IMR-90 (cell line): ENCODE results near the gene HMG20A. TPM values are rescaled to one million over a fixed set of nuclear protein-coding genes. Genes with fewer than 3 reads are reported as not detected.

ENCODE experiments used
- ATAC-seq: fragments of 200-7000 bp; cut with Tn5 transposase; 2 replicates; pipeline ENCODE4 v1.9.1; 2020; ENCODE audit warnings: low read depth, mild to moderate bottlenecking, moderate library complexity
- BruUV-seq: library from RNA; stranded (reverse); fragments of 400-500 nt; replicated peaks from 2 replicates; lab custom pipeline; 2021; lab: Mats Ljungman, UMichigan
- CTCF ChIA-PET: fragments of 300-600 bp; formaldehyde crosslinking; extraction: SDS; loops from one replicate; lab custom pipeline; 2021; ENCODE audit warnings: antibody characterized with exemption; lab: Yijun Ruan, JAX
- POLR2A ChIA-PET: fragments of 300-600 bp; sonication (Branson Sonifier 250); formaldehyde crosslinking; loops from one replicate; lab custom pipeline; 2022; ENCODE audit warnings: antibody characterized with exemption; ENCODE audit not compliant: unreplicated experiment; lab: Charles Lee
- DNase-seq: peaks from one replicate; pipeline ENCODE4 v3.0.0; 2013
- H2AFZ ChIP-seq: replicated peaks from 2 replicates; pipeline ENCODE3; 2013; ENCODE audit warnings: low read length, mild to moderate bottlenecking; ENCODE audit not compliant: poor library complexity
- H2AK5ac ChIP-seq: 2 replicates; pipeline ENCODE4 v1.6.1; 2013; ENCODE audit warnings: low read depth, low read length, inconsistent platforms
- H2AK9ac ChIP-seq: replicated peaks from 2 replicates; pipeline ENCODE3; 2013; ENCODE audit warnings: mild to moderate bottlenecking, low read depth, low read length, moderate library complexity; ENCODE audit not compliant: poor library complexity
- H2BK120ac ChIP-seq: 2 replicates; pipeline ENCODE4 v1.6.1; 2013; ENCODE audit warnings: low read depth, low read length, inconsistent platforms
- H2BK15ac ChIP-seq: 3 replicates; pipeline ENCODE4 v1.6.1; 2013; ENCODE audit warnings: low read depth, low read length, inconsistent platforms
- H2BK20ac ChIP-seq: 2 replicates; pipeline ENCODE4 v1.6.1; 2013; ENCODE audit warnings: low read depth, mild to moderate bottlenecking, inconsistent platforms, low read length, moderate library complexity
- H2BK5ac ChIP-seq: 2 replicates; pipeline ENCODE4 v1.6.1; 2013; ENCODE audit warnings: mild to moderate bottlenecking, low read depth, low read length, inconsistent platforms; ENCODE audit not compliant: poor library complexity, severe bottlenecking
- H3K14ac ChIP-seq: replicated peaks from 2 replicates; pipeline ENCODE4 v1.6.1; 2013; ENCODE audit warnings: low read depth, low read length, inconsistent platforms
- H3K18ac ChIP-seq: 2 replicates; pipeline ENCODE4 v1.6.1; 2013; ENCODE audit warnings: low read depth, low read length, control low read depth
- H3K23ac ChIP-seq: 2 replicates; pipeline ENCODE4 v1.6.1; 2013; ENCODE audit warnings: low read depth, low read length, inconsistent platforms
- H3K27ac ChIP-seq: 2 replicates; pipeline ENCODE4 v1.5.1; 2013; ENCODE audit warnings: mild to moderate bottlenecking, control low read depth, low read length; ENCODE audit not compliant: insufficient read depth
- H3K27me3 ChIP-seq: 2 replicates; pipeline ENCODE4 v1.6.1; 2013; ENCODE audit warnings: low read length; ENCODE audit not compliant: control insufficient read depth, insufficient read depth
- H3K36me3 ChIP-seq: 2 replicates; pipeline ENCODE4 v1.6.1; 2013; ENCODE audit warnings: low read length, mixed read lengths; ENCODE audit not compliant: control insufficient read depth, insufficient read depth
- H3K4ac ChIP-seq: 2 replicates; pipeline ENCODE4 v1.6.1; 2013; ENCODE audit warnings: low read depth, low read length, inconsistent platforms
- H3K4me1 ChIP-seq: 2 replicates; pipeline ENCODE4 v1.6.1; 2013; ENCODE audit warnings: low read length, mixed read lengths; ENCODE audit not compliant: control insufficient read depth, insufficient read depth
- H3K4me2 ChIP-seq: 2 replicates; pipeline ENCODE4 v1.6.1; 2013; ENCODE audit warnings: low read depth, mild to moderate bottlenecking, control low read depth, low read length, moderate library complexity
- H3K4me3 ChIP-seq: 2 replicates; pipeline ENCODE4 v1.5.1; 2013; ENCODE audit warnings: low read depth, mild to moderate bottlenecking, control low read depth, low read length, moderate library complexity; ENCODE audit not compliant: insufficient read depth
- H3K56ac ChIP-seq: 2 replicates; pipeline ENCODE4 v1.6.1; 2013; ENCODE audit warnings: low read length, inconsistent platforms; ENCODE audit not compliant: insufficient read depth; ENCODE audit errors: extremely low read depth
- H3K79me1 ChIP-seq, 2 experiments: 2 replicates each; pipeline ENCODE4 v1.6.1; 2013; ENCODE audit warnings: low read length in 2 of 2, inconsistent platforms in 1 of 2, low read depth in 1 of 2
- H3K9ac ChIP-seq: 2 replicates; pipeline ENCODE4 v1.6.1; 2013; ENCODE audit warnings: low read depth, low read length, control low read depth
- H3K9me1 ChIP-seq: 2 replicates; pipeline ENCODE4 v1.6.1; 2013; ENCODE audit warnings: low read length, inconsistent platforms; ENCODE audit not compliant: insufficient read depth
- H3K9me3 ChIP-seq: 2 replicates; pipeline ENCODE4 v1.6.1; 2013; ENCODE audit warnings: low read length; ENCODE audit not compliant: control insufficient read depth, insufficient read depth
- H4K20me1 ChIP-seq: 2 replicates; pipeline ENCODE4 v1.6.1; 2013; ENCODE audit warnings: low read length, inconsistent platforms; ENCODE audit not compliant: insufficient read depth
- H4K5ac ChIP-seq: 2 replicates; pipeline ENCODE4 v1.6.1; 2013; ENCODE audit warnings: mild to moderate bottlenecking, low read depth, low read length, control low read depth
- H4K8ac ChIP-seq, 2 experiments: 2 replicates each; pipeline ENCODE4 v1.6.1; 2013; ENCODE audit warnings: low read depth in 2 of 2, low read length in 2 of 2, control low read depth in 1 of 2, inconsistent platforms in 1 of 2
- H4K91ac ChIP-seq: 2 replicates; pipeline ENCODE4 v1.6.1; 2013; ENCODE audit warnings: low read depth, low read length, inconsistent platforms; ENCODE audit not compliant: insufficient read depth
- RFX5 ChIP-seq: IDR thresholded peaks from 2 replicates; pipeline ENCODE4 v1.8.0; 2012; ENCODE audit warnings: low read depth, mild to moderate bottlenecking, low read length, moderate library complexity
- WGBS, 2 experiments: methylation state at CpG; one replicate each; pipeline versions ENCODE4 v1.1.5 to v1.1.7; 2013; ENCODE audit warnings: missing lambda C conversion rate in 2 of 2; ENCODE audit not compliant: insufficient read length in 1 of 2; ENCODE audit errors: extremely low coverage in 2 of 2; 5-methylcytosine and 5-hydroxymethylcytosine counted together
- dilution Hi-C: fragments of 300-500 bp; cut with HindIII; formaldehyde crosslinking; loops from one replicate; pipeline ENCODE4 v1.14.3; 2018; ENCODE audit warnings: low sequenced_read_pairs; ENCODE audit not compliant: unreplicated experiment
- in situ Hi-C: fragments of 300-500 bp; cut with MboI; formaldehyde crosslinking; loops from 3 replicates; pipeline ENCODE4 v1.14.3; 2019; ENCODE audit warnings: low sequenced_read_pairs, inconsistent platforms, mixed read lengths
- intact Hi-C: fragments of 100-400 bp; cut with micrococcal nuclease; formaldehyde crosslinking; loops from 2 replicates; pipeline ENCODE4 v1.10.0; 2022
- polyA plus RNA-seq, 3 experiments: library from polyadenylated mRNA; depleted of rRNA; stranded (reverse); fragments of >200 nt; gene quantifications; 2 replicates each; pipeline ENCODE4 v1.2.3, GENCODE V29; 2012; ENCODE audit warnings: low replicate concordance in 1 of 3
- total RNA-seq: library from RNA; depleted of rRNA; stranded (reverse); fragments of >200 nt; gene quantifications from 2 replicates; pipeline ENCODE4 v1.2.3, GENCODE V29; 2012; rRNA removed

HMG20A gene
- total and polyA plus RNA-seq, 2 of the 4 experiments (the other 2 are of a cell fraction): 22.3 to 25.3 TPM

- H3K9ac ChIP-seq: no peak overlapping the region
- H3K36me3 ChIP-seq: no peaks in the 10 kb centered on the region
- in situ Hi-C loops: no loop called here
- intact Hi-C loops: no loop called here
- POLR2A ChIA-PET: no interaction called here
- no peak overlapping the region for H4K8ac ChIP-seq
- no peak overlapping the region for H4K91ac ChIP-seq
- no peak overlapping the region for H3K4me3 ChIP-seq
- H2BK20ac ChIP-seq: no peak overlapping the region
- H4K5ac ChIP-seq: no peak overlapping the region
- H3K27ac ChIP-seq: no peak overlapping the region
- H2BK15ac ChIP-seq: no peak overlapping the region
- H3K14ac ChIP-seq: no peak overlapping the region
- no peak for TF ChIP-seq RFX5
- H3K23ac ChIP-seq: no peak overlapping the region
- no peaks in the 10 kb centered on the region; the same call in 1 of the 2 replicates for H3K9me1 ChIP-seq
- no peak overlapping the region for H3K4ac ChIP-seq
- no peak overlapping the region for H3K18ac ChIP-seq
- H3K27me3 ChIP-seq: peaks cover 30% of the 10 kb centered on the region
- H2BK5ac ChIP-seq: no peak overlapping the region
- BruUV-seq: no TSS peak
- ATAC-seq (no peak), DNase-seq (no peak)
- H2AK5ac ChIP-seq: no peak overlapping the region
- H3K4me2 ChIP-seq: no peak overlapping the region
- no peaks in the 10 kb centered on the region for H4K20me1 ChIP-seq
- CTCF ChIA-PET: no interaction called here
- H3K4me1 ChIP-seq: no peaks in the 10 kb centered on the region
- H2BK120ac ChIP-seq: no peak overlapping the region
- H2AK9ac ChIP-seq: no peak overlapping the region
- H2AFZ ChIP-seq: peak overlapping the region; percentile 35
- dilution Hi-C loops: no loop called here
- H3K9me3 ChIP-seq: no peaks in the 10 kb centered on the region
- no peaks in the 10 kb centered on the region for H3K79me1 ChIP-seq
- WGBS, 2 experiments: no CpG with 5 or more reads among the region's 13 CpGs
- no peak overlapping the region for H3K56ac ChIP-seq
Measured at GRCh38 chr15:77533578-77534430, 113.1 kb downstream of the HMG20A start.

Other genes starting within 250 kb of the HMG20A start
- gene PEAK1, start 784 bp upstream of the HMG20A start, total RNA-seq: 43.9 and 49.2 TPM in 2 replicates
- 21.5 TPM in 2 replicates for gene PEAK1, start 784 bp upstream of the HMG20A start, polyA plus RNA-seq (2012; rRNA removed)
- not detected in 2 replicates for gene LINGO1, start 212.0 kb downstream of the HMG20A start, total RNA-seq
- gene LINGO1, start 212.0 kb downstream of the HMG20A start, polyA plus RNA-seq (2012; rRNA removed): 0.05 and 0.13 TPM in 2 replicates